Central memory CD8-positive, alpha-beta T cell (primary cell): Measurements from ENCODE around the gene CHODL.

ENCODE experiments used
- ATAC-seq: fragments of 150-1000 bp; cut with Tn5 transposase; replicated peaks from 2 replicates; pipeline ENCODE4 v1.10.0; 2022; ENCODE audit warnings: mild to moderate bottlenecking, moderate FRiP score, moderate number of reproducible peaks; ENCODE audit not compliant: poor library complexity, severe bottlenecking; ENCODE audit errors: extremely low read depth
- DNase-seq, 2 donors: peaks; one replicate each; pipeline ENCODE4 v3.0.0; 2021; ENCODE audit warnings: low spot score in 2 of 2
- H3K27ac Mint-ChIP-seq: one replicate; pipeline ENCODE4 v1.8.0; 2022; ENCODE audit warnings: low read depth, mild to moderate bottlenecking, moderate library complexity, mixed read lengths
- H3K27me3 Mint-ChIP-seq: one replicate; pipeline ENCODE4 v1.8.0; 2022; ENCODE audit warnings: mixed read lengths
- H3K36me3 Mint-ChIP-seq: one replicate; pipeline ENCODE4 v1.8.0; 2022; ENCODE audit warnings: mild to moderate bottlenecking, moderate library complexity, mixed read lengths; ENCODE audit not compliant: insufficient read depth
- H3K4me1 Mint-ChIP-seq: one replicate; pipeline ENCODE4 v1.8.0; 2022; ENCODE audit warnings: mixed read lengths
- H3K4me3 Mint-ChIP-seq: one replicate; pipeline ENCODE4 v1.8.0; 2022; ENCODE audit warnings: mild to moderate bottlenecking, moderate library complexity, mixed read lengths
- H3K9me3 Mint-ChIP-seq: one replicate; pipeline ENCODE4 v1.8.0; 2022; ENCODE audit warnings: mixed read lengths

The CHODL gene

DNA sequence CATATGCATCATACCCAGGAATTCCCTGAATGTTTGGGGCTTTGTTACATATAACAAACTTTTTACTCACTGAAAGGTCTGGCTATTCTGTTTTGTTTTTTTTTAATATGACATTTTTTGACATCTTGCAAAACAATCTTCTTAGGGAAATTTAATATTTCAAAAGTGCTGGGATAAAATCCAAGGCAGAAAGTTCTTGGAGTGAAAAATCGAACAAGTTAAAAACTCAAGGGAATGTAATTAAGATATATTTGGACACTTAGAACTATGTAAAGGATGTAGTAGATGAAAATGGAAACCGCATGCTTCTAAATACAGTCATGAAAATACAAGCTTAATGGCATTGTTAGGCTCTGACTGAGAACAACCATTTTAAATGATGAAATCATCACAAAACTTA is 8.6 kb downstream of the CHODL start:
- no peaks in the 10 kb centered on the region for H3K36me3 Mint-ChIP-seq
- no peak overlapping the region for H3K4me3 Mint-ChIP-seq
- no peak overlapping the region for H3K27ac Mint-ChIP-seq

DNA sequence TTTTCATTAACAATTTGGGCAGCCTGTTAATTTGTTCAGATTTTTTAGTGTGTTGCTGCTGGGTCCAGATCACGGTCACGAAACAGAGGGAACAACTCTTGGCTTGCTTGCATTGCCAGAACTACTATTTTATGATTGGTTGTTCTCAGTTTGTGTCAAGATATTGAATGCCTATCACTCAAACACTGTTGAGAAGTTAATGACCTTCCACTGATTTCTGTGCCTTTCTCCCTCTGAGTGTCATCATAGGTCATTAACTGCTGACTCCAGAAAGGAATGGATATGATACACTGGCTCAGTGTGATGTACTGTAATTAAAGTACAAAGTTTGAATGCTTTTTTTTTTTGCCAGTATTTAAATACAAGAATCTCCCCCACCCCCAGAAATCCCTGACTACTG is 9.2 kb downstream of the CHODL start:
- Mint-ChIP-seq H3K9me3 (no peaks in the 10 kb centered on the region), H3K4me1 (no peaks in the 10 kb centered on the region)

More for the DNA sequence above, 8.6 kb downstream of the CHODL start:
- H3K27me3 Mint-ChIP-seq: no peaks in the 10 kb centered on the region
- ATAC-seq (no peak), DNase-seq (no peak)
- H3K4me1 Mint-ChIP-seq: no peaks in the 10 kb centered on the region
- H3K9me3 Mint-ChIP-seq: no peaks in the 10 kb centered on the region

DNA sequence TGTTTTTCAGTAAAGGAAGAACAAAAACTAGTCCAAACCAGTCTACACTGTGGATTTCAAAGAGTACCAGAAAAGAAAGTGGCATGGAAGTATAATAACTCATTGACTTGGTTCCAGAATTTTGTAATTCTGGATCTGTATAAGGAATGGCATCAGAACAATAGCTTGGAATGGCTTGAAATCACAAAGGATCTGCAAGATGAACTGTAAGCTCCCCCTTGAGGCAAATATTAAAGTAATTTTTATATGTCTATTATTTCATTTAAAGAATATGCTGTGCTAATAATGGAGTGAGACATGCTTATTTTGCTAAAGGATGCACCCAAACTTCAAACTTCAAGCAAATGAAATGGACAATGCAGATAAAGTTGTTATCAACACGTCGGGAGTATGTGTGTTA is 21.3 kb downstream of the CHODL start:
- H3K27me3 Mint-ChIP-seq: no peaks in the 10 kb centered on the region
- ATAC-seq (no peak), DNase-seq (no peak)
- no peaks in the 10 kb centered on the region for H3K4me1 Mint-ChIP-seq
- no peak overlapping the region for H3K27ac Mint-ChIP-seq
- H3K9me3 Mint-ChIP-seq: peaks cover 5% of the 10 kb centered on the region
- no peaks in the 10 kb centered on the region for H3K36me3 Mint-ChIP-seq
- H3K4me3 Mint-ChIP-seq: no peak overlapping the region

More for the DNA sequence above, 9.2 kb downstream of the CHODL start:
- Mint-ChIP-seq H3K36me3 (no peaks in the 10 kb centered on the region), H3K4me3 (no peak overlapping the region), H3K27ac (no peak overlapping the region), H3K27me3 (no peaks in the 10 kb centered on the region)
- ATAC-seq (no peak), DNase-seq (no peak)

DNA sequence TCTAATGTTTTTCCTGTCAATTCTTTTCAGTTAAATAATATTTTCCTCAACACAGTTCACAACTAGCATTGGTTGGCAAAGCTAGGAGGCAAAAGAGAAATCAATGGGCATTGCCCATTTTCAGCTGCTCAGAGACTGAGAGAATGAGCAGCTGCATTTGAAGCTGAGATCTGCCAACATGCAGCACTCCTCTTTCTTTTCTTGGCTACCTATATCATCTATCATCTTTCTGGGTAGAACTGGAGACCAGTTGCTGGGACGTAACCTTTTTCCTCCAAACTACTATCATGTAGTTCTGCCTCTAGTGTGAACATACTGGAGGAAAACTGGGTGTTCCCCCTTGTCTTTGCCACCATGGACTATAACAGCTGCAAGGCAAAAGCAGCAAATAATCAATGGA is 22.9 kb downstream of the CHODL start:
- DNase-seq: no peak
- H3K27me3 Mint-ChIP-seq: no peaks in the 10 kb centered on the region
- no peak for ATAC-seq
- H3K4me3 Mint-ChIP-seq: no peak overlapping the region
- H3K4me1 Mint-ChIP-seq: no peaks in the 10 kb centered on the region
- H3K36me3 Mint-ChIP-seq: no peaks in the 10 kb centered on the region
- no peak overlapping the region for H3K27ac Mint-ChIP-seq
- peaks cover 5% of the 10 kb centered on the region for H3K9me3 Mint-ChIP-seq

DNA sequence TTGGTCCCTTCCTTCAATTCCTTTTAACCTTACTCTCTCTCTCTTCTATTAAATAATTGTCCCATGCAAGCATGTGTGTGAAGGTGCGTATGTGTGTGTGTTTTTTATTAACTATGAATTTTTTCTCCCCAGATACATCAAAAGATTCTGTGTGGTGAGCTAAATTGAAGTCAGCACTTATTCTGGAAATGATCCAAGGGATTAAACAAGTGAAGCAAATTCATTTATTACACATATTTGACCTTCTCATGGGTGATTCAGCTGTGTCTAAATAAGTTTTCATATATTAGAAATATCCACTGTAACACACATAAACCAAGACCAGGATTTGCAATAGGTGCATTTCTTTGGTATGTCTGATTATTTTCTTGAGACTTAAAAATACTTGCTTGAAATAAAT is 24.3 kb downstream of the CHODL start:
- peaks cover 5% of the 10 kb centered on the region for H3K9me3 Mint-ChIP-seq
- H3K27me3 Mint-ChIP-seq: no peaks in the 10 kb centered on the region
- DNase-seq: no peak
- no peak overlapping the region for H3K27ac Mint-ChIP-seq
- ATAC-seq: no peak
- no peaks in the 10 kb centered on the region for H3K36me3 Mint-ChIP-seq
- H3K4me3 Mint-ChIP-seq: no peak overlapping the region
- H3K4me1 Mint-ChIP-seq: no peaks in the 10 kb centered on the region

DNA sequence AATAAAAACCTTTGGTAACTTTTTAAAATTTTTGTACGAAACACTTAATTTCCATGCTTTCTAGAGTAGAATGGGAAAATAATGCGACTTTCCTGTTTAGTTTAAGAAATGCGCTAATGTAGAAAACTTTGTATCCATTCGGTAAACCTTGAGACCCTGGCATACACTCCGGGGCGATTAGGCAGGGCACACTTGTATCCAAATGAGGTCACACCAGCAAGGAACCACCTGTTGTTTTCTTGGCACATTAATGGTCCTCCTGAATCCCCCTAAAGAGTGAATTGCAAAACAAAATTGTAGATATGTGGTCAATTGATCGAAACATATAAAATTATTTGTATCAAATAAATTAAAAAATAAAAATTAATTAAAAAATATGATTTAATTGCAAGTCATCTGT is 25.2 kb downstream of the CHODL start:
- no peaks in the 10 kb centered on the region for H3K4me1 Mint-ChIP-seq
- no peaks in the 10 kb centered on the region for H3K36me3 Mint-ChIP-seq
- no peaks in the 10 kb centered on the region for H3K27me3 Mint-ChIP-seq
- no peak overlapping the region for H3K27ac Mint-ChIP-seq
- DNase-seq (no peak), ATAC-seq (no peak)
- H3K4me3 Mint-ChIP-seq: no peak overlapping the region
- peaks cover 5% of the 10 kb centered on the region for H3K9me3 Mint-ChIP-seq

DNA sequence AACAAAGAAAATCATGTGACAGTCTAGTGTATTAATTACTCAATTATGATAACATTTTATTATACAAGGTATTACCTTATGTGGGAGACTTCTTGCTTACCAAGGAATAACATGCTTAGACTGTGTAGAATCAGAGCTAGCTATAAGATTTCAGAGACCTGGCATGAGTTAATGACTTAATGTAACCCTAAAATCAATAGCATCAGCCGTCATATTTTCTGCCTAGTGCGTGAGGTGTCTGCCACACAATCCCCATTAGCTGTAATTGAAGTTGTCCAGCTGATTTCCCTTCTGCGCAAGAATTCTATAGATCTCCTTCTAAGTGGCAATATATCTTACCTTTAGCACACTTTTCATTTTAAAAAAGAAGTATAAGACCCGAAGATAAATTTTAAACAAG is 28.8 kb downstream of the CHODL start:
- H3K27me3 Mint-ChIP-seq: no peaks in the 10 kb centered on the region
- H3K27ac Mint-ChIP-seq: no peak overlapping the region
- H3K36me3 Mint-ChIP-seq: no peaks in the 10 kb centered on the region
- ATAC-seq (no peak), DNase-seq (no peak)
- no peak overlapping the region for H3K4me3 Mint-ChIP-seq
- H3K4me1 Mint-ChIP-seq: no peaks in the 10 kb centered on the region
- H3K9me3 Mint-ChIP-seq: peaks cover 6% of the 10 kb centered on the region

DNA sequence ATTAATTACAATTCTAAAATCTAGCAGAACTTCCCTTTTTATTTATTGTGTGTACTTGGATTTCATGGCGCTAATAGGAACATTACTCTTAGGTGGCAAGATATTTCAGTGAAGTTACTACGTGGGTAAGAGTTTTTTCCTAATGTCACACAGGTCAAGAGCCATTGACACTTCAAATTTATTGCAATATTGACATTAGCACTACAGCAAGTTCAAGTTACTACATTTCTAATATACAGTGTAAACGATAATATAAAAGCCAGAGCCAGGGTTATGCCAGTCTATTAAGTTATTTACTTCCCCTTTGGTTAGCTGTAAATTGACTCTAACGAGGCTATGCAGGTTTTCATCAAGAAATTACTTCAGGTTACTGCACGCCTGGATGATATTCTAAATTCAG is 29.7 kb downstream of the CHODL start:
- H3K4me1 Mint-ChIP-seq: no peaks in the 10 kb centered on the region
- no peak overlapping the region for H3K27ac Mint-ChIP-seq
- DNase-seq (no peak), ATAC-seq (no peak)
- H3K36me3 Mint-ChIP-seq: no peaks in the 10 kb centered on the region
- H3K27me3 Mint-ChIP-seq: no peaks in the 10 kb centered on the region
- H3K9me3 Mint-ChIP-seq: peaks cover 6% of the 10 kb centered on the region
- H3K4me3 Mint-ChIP-seq: no peak overlapping the region

DNA sequence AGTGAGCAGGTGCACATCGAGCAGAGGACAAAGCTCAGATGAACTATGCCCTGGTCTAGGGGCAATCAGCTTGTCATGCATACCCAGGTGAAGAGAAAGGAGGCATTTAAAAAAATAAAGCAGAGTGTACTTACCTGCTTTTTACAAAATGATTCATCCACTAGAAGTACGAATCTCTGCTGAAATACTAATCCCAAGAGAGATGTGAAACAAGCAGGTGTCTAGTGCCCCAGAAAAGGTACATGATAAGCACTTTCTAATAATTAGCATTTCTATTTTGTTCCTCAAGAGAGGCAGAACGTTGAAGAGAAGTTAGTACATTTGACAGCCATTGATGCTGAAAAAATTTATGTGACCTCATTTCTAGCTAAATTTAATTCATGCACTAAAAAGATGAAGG is 31.1 kb downstream of the CHODL start:
- no peaks in the 10 kb centered on the region for H3K4me1 Mint-ChIP-seq

DNA sequence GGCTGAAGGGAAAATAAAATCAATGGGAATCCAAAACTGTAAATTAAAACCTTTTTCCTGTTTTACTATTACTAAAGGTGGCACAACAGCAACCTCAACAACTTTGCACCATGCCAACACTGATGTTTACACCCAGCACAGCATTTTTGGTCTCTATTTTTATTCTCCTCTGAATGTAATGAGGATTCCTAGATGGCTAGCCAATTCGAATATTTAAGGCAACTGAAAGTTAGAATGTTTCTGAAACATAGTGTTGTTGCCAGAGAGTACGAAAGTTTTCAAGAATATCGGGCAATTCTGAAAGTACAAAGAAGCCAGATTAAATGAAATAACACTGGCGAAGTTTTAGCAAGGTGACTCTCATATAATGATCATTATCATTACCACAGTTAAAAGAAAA is 40.7 kb downstream of the CHODL start:
- no peak overlapping the region for H3K27ac Mint-ChIP-seq
- H3K4me1 Mint-ChIP-seq: no peaks in the 10 kb centered on the region
- no peak overlapping the region for H3K4me3 Mint-ChIP-seq
- ATAC-seq (no peak), DNase-seq (no peak)
- H3K9me3 Mint-ChIP-seq: peaks cover 4% of the 10 kb centered on the region
- H3K27me3 Mint-ChIP-seq: no peaks in the 10 kb centered on the region
- H3K36me3 Mint-ChIP-seq: no peaks in the 10 kb centered on the region

More for the DNA sequence above, 31.1 kb downstream of the CHODL start:
- ATAC-seq (no peak), DNase-seq (no peak)
- Mint-ChIP-seq H3K27me3 (no peaks in the 10 kb centered on the region), H3K36me3 (no peaks in the 10 kb centered on the region), H3K4me3 (no peak overlapping the region), H3K27ac (no peak overlapping the region), H3K9me3 (peaks cover 12% of the 10 kb centered on the region)

DNA sequence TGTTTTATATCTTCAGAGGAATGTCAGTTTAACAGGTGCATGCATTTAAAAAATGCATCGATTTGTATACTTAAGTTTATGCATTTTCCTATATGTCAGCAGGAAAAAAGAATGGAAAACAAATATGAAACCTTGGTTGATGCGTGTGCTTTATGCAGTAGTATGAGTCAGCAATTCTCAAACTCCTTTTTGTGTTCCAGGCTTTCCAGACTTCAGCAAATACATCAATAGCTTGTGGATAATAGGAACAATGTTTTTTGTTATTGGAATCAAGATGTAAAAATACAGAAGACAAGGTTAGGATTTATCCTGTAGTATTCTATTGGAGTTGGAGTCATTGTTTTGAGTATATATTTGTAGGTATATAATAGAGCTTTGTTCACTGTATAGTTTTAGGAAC is 45.2 kb downstream of the CHODL start:
- H3K4me3 Mint-ChIP-seq: no peak overlapping the region
- no peaks in the 10 kb centered on the region for H3K36me3 Mint-ChIP-seq
- DNase-seq (no peak), ATAC-seq (no peak)
- H3K27ac Mint-ChIP-seq: no peak overlapping the region
- H3K27me3 Mint-ChIP-seq: no peaks in the 10 kb centered on the region
- H3K4me1 Mint-ChIP-seq: no peaks in the 10 kb centered on the region
- no peaks in the 10 kb centered on the region for H3K9me3 Mint-ChIP-seq

DNA sequence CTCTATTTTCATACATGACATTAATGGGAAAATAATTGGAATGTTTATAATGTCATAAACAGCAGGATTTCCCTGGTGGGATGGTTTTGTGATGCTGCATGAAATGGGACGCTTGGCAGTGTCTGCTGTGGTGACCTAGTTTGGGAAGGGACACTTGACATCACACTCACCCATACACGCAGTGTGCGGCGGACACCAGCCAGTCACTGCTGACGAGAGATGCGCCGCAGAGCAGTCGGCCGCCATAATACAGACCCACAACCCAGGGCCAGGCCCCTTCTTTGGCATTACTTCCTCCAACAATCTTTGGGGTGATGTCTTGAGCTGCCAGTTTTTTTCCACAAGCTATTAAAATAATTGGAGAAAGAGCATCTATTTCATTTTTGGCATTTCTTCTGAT is 49.5 kb downstream of the CHODL start:
- no peak overlapping the region for H3K4me3 Mint-ChIP-seq
- ATAC-seq (no peak), DNase-seq (no peak)
- no peak overlapping the region for H3K27ac Mint-ChIP-seq
- H3K27me3 Mint-ChIP-seq: no peaks in the 10 kb centered on the region
- H3K36me3 Mint-ChIP-seq: no peaks in the 10 kb centered on the region
- H3K4me1 Mint-ChIP-seq: no peaks in the 10 kb centered on the region
- H3K9me3 Mint-ChIP-seq: no peaks in the 10 kb centered on the region

DNA sequence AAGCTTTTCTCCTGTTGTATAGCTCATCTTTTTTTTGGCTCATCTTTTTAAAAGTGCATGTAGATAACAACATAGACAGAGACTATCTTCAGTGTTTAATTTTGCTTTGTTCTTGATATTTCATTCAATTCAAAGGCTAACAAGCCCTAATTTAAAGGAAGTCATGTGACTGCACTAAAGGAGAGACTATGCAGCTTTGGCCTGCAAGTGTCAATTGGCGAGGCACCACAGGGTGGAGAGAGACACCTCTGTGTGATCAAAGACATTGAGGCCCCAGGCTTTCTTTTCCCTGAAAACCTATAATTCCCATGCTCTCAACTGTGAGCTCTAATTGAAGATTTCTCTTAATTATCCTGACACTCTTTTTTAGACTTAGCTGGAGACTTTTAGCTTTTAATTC is 53.6 kb downstream of the CHODL start:
- H3K36me3 Mint-ChIP-seq: no peaks in the 10 kb centered on the region
- no peak for DNase-seq
- no peak overlapping the region for H3K27ac Mint-ChIP-seq
- no peaks in the 10 kb centered on the region for H3K9me3 Mint-ChIP-seq
- H3K4me3 Mint-ChIP-seq: no peak overlapping the region
- no peaks in the 10 kb centered on the region for H3K27me3 Mint-ChIP-seq
- no peak for ATAC-seq
- no peaks in the 10 kb centered on the region for H3K4me1 Mint-ChIP-seq
